HG02970 (cell line): ENCODE results near the gene CENPS.
"Not testable (repeated sequence)": the region's sequence is repeated elsewhere in the genome, so short reads cannot be mapped to it uniquely, and the experiment has no call there.

ENCODE experiments used
- ATAC-seq: cut with Tn5 transposase; IDR thresholded peaks from one replicate; pipeline ENCODE4 v1.9.1; 2021; ENCODE audit warnings: mild to moderate bottlenecking, moderate library complexity, moderate number of reproducible peaks; ENCODE audit not compliant: unreplicated experiment, low FRiP score

Gene CENPS

GRCh38 chr1:10430216-10431069 lies at the start of gene CENPS:
CENPS (plus strand) TSS chr1:10430433; CDS start chr1:10430518, 85 bp downstream.
- peak; percentile 72 for ATAC-seq

GRCh38 chr1:10380594-10381275 lies 49.5 kb upstream of the CENPS start:
- ATAC-seq, result no peak

GRCh38 chr1:10383630-10384029 lies 46.6 kb upstream of the CENPS start:
- ATAC-seq, result no peak

- no peak for ATAC-seq
Observed at GRCh38 chr1:10384219-10384618, 46.0 kb upstream of the CENPS start.

GRCh38 chr1:10386761-10387676 lies 43.2 kb upstream of the CENPS start:
- no peak for ATAC-seq

- ATAC-seq, result no peak
Observed at GRCh38 chr1:10387677-10388386, 42.4 kb upstream of the CENPS start.

GRCh38 chr1:10388387-10388715 lies 41.9 kb upstream of the CENPS start:
- no peak for ATAC-seq

GRCh38 chr1:10389271-10389973 lies 40.8 kb upstream of the CENPS start:
- ATAC-seq, result no peak

GRCh38 chr1:10396870-10397269 lies 33.4 kb upstream of the CENPS start:
- ATAC-seq, result no peak

- no peak for ATAC-seq
Observed at GRCh38 chr1:10398278-10398733, 31.9 kb upstream of the CENPS start.

GRCh38 chr1:10398734-10399443 lies 31.3 kb upstream of the CENPS start, which contains the start of gene PGD:
PGD (plus strand) TSS chr1:10399064; CDS start chr1:10399118, 54 bp downstream.
- peak; percentile 95 for ATAC-seq

GRCh38 chr1:10399444-10399941 lies 30.7 kb upstream of the CENPS start:
- ATAC-seq, result no peak

GRCh38 chr1:10400013-10400412 lies 30.2 kb upstream of the CENPS start:
- no peak for ATAC-seq

- no peak for ATAC-seq
Observed at GRCh38 chr1:10401281-10401680, 29.0 kb upstream of the CENPS start.

- ATAC-seq, result no peak
Observed at GRCh38 chr1:10402729-10403274, 27.4 kb upstream of the CENPS start.

GRCh38 chr1:10407201-10407600 lies 23.0 kb upstream of the CENPS start:
- ATAC-seq, result no peak

- ATAC-seq, result no peak
Observed at GRCh38 chr1:10415211-10415930, 14.9 kb upstream of the CENPS start.

GRCh38 chr1:10415967-10416366 lies 14.3 kb upstream of the CENPS start:
- ATAC-seq, result not testable (repeated sequence)
